PC-3 (cell line): ENCODE data around the gene CDK16. TPM values are rescaled to one million over a fixed set of nuclear protein-coding genes. Genes with fewer than 3 reads are reported as not detected.

Experiments
- ATAC-seq: fragments of 200-7000 bp; cut with Tn5 transposase; 2 replicates; pipeline ENCODE4 v1.9.1; 2020; ENCODE audit warnings: mild to moderate bottlenecking, moderate library complexity
- BruUV-seq: library from RNA; stranded (reverse); fragments of 400-500 nt; replicated peaks from 2 replicates; lab custom pipeline; 2021; lab: Mats Ljungman, UMichigan
- CTCF ChIA-PET: fragments of 300-600 bp; sonication (Branson Sonifier 250); formaldehyde crosslinking; loops from one replicate; lab custom pipeline; 2022; ENCODE audit warnings: antibody characterized with exemption; lab: Charles Lee
- POLR2A ChIA-PET: fragments of 300-600 bp; sonication (Branson Sonifier 250); formaldehyde crosslinking; loops from one replicate; lab custom pipeline; 2022; ENCODE audit warnings: antibody characterized with exemption; ENCODE audit not compliant: unreplicated experiment; lab: Charles Lee
- DNase-seq: peaks from one replicate; pipeline ENCODE4 v3.0.0-alpha.2; 2015
- H2AFZ ChIP-seq: fragments of 300-600 bp; sonication (generic); 2 replicates; pipeline ENCODE4 v1.6.0; 2016; ENCODE audit warnings: antibody characterized with exemption, low read length
- H3F3A ChIP-seq: fragments of 300-600 bp; sonication (generic); one replicate; pipeline ENCODE4 v1.6.0; 2017; ENCODE audit warnings: antibody characterized with exemption, low read length, control low read depth, mild to moderate bottlenecking; ENCODE audit not compliant: unreplicated experiment
- H3K27ac ChIP-seq: fragments of 300-600 bp; sonication (generic); 2 replicates; pipeline ENCODE4 v1.5.1; 2016; ENCODE audit warnings: mild to moderate bottlenecking, low read length
- H3K27me3 ChIP-seq: fragments of 300-600 bp; sonication (generic); 2 replicates; pipeline ENCODE4 v1.6.1; 2016; ENCODE audit warnings: low read length, mixed read lengths
- H3K36me3 ChIP-seq: fragments of 300-600 bp; sonication (generic); 2 replicates; pipeline ENCODE4 v1.6.1; 2016; ENCODE audit warnings: low read depth, mixed run types, low read length, mixed read lengths
- H3K4me1 ChIP-seq: fragments of 300-600 bp; sonication (generic); 2 replicates; pipeline ENCODE4 v1.5.1; 2016; ENCODE audit warnings: low read length; ENCODE audit not compliant: insufficient read depth
- H3K4me2 ChIP-seq: fragments of 300-600 bp; sonication (generic); 2 replicates; pipeline ENCODE4 v1.6.0; 2016; ENCODE audit warnings: low read length
- H3K4me3 ChIP-seq: fragments of 300-600 bp; sonication (generic); 2 replicates; pipeline ENCODE4 v1.5.1; 2016; ENCODE audit warnings: mild to moderate bottlenecking, low read length, mixed read lengths
- H3K79me2 ChIP-seq: fragments of 300-600 bp; sonication (generic); 2 replicates; pipeline ENCODE4 v1.6.1; 2017; ENCODE audit warnings: low read length, mixed read lengths
- H3K9ac ChIP-seq: fragments of 300-600 bp; sonication (generic); 2 replicates; pipeline ENCODE4 v1.6.0; 2016; ENCODE audit warnings: mild to moderate bottlenecking, low read length
- H3K9me2 ChIP-seq: fragments of 300-600 bp; sonication (generic); replicated peaks from 2 replicates; pipeline ENCODE4 v1.6.1; 2016; ENCODE audit warnings: mixed run types, low read length, mixed read lengths
- H3K9me3 ChIP-seq: fragments of 300-600 bp; sonication (generic); 2 replicates; pipeline ENCODE4 v1.6.1; 2016; ENCODE audit warnings: low read length, mixed read lengths
- H4K20me1 ChIP-seq: fragments of 300-600 bp; sonication (generic); 2 replicates; pipeline ENCODE4 v1.6.1; 2016; ENCODE audit warnings: low read length, mixed read lengths
- CTCF ChIP-seq: fragments of 300-600 bp; sonication (generic); conservative IDR thresholded peaks from 2 replicates; pipeline ENCODE4 v1.5.1; 2017; ENCODE audit warnings: antibody characterized with exemption, low read depth, mild to moderate bottlenecking, low read length
- EZH2 ChIP-seq: fragments of 300-600 bp; sonication (generic); IDR thresholded peaks from one replicate; pipeline ENCODE4 v1.6.1; 2017; ENCODE audit warnings: antibody characterized with exemption, mild to moderate bottlenecking, low read length; ENCODE audit not compliant: unreplicated experiment
- EZH2phosphoT487 ChIP-seq: fragments of 300-600 bp; sonication (generic); IDR thresholded peaks from 2 replicates; pipeline ENCODE4 v1.6.1; 2018; ENCODE audit warnings: mild to moderate bottlenecking, antibody characterized with exemption, low read length, borderline replicate concordance
- intact Hi-C: fragments of 100-400 bp; cut with micrococcal nuclease; formaldehyde crosslinking; loops from 2 replicates; pipeline ENCODE4 v1.9.0; 2023
- total RNA-seq: library from RNA; depleted of rRNA; stranded (reverse); fragments of >200 nt; gene quantifications from 2 replicates; pipeline ENCODE4 v1.2.3, GENCODE V29; 2014

CDK16 gene
- total RNA-seq, 1 experiment from 2014 or later: 155 TPM

GRCh38 chrX:47224266-47224895 lies 5.9 kb downstream of the CDK16 start:
- Histone ChIP-seq H3K4me1 (peaks cover 9% of the 10 kb centered on the region), H3F3A (no peaks in the 10 kb centered on the region), H2AFZ (no peak overlapping the region), H3K27ac (no peak overlapping the region), H4K20me1 (peaks cover 26% of the 10 kb centered on the region), H3K9ac (no peak overlapping the region), H3K4me3 (no peak overlapping the region), H3K4me2 (no peak overlapping the region), H3K79me2 (peaks cover 35% of the 10 kb centered on the region), H3K9me2 (no peaks in the 10 kb centered on the region), H3K27me3 (no peaks in the 10 kb centered on the region), H3K36me3 (peaks cover 52% of the 10 kb centered on the region), H3K9me3 (no peaks in the 10 kb centered on the region)
- DNase-seq: no peak
- BruUV-seq: no TSS peak
- ChIA-PET POLR2A (interaction anchor here (0.6 kb wide), 1 partner anchor 174 kb away, joined by 5 read pairs; no protein-coding TSS in a partner anchor), CTCF (no interaction called here)
- no peak for ATAC-seq
- TF ChIP-seq EZH2phosphoT487 (no peak), CTCF (no peak), EZH2 (no peak)
- intact Hi-C loops: no loop called here

- peaks cover 30% of the 10 kb centered on the region for H3K79me2 ChIP-seq
- H3K4me2 ChIP-seq: no peak overlapping the region
- CTCF ChIA-PET: no interaction called here
- H3K27ac ChIP-seq: no peak overlapping the region
- no peak for ATAC-seq
- TF ChIP-seq CTCF: no peak
- TF ChIP-seq EZH2phosphoT487: no peak
- no peak for TF ChIP-seq EZH2
- no TSS peak for BruUV-seq
- H2AFZ ChIP-seq: no peak overlapping the region
- peaks cover 9% of the 10 kb centered on the region for H3K4me1 ChIP-seq
- POLR2A ChIA-PET: interaction anchor here (0.6 kb wide), 1 partner anchor 173 kb away, joined by 5 read pairs; no protein-coding TSS in a partner anchor
- intact Hi-C loops: no loop called here
- no peak for DNase-seq
- no peaks in the 10 kb centered on the region for H3K9me3 ChIP-seq
- H3F3A ChIP-seq: no peaks in the 10 kb centered on the region
- no peaks in the 10 kb centered on the region for H3K27me3 ChIP-seq
- H3K9me2 ChIP-seq: no peaks in the 10 kb centered on the region
- H4K20me1 ChIP-seq: peaks cover 21% of the 10 kb centered on the region
- H3K4me3 ChIP-seq: no peak overlapping the region
- peaks cover 52% of the 10 kb centered on the region for H3K36me3 ChIP-seq
- no peak overlapping the region for H3K9ac ChIP-seq
These were observed 6.4 kb downstream of the CDK16 start for GRCh38 chrX:47224896-47225290.

- Histone ChIP-seq H3K27ac (no peak overlapping the region), H3F3A (no peaks in the 10 kb centered on the region), H3K4me3 (no peak overlapping the region), H4K20me1 (0 out of 2 replicates have a peak, but pooled peaks cover 9% of the 10 kb centered on the region), H3K27me3 (no peaks in the 10 kb centered on the region), H2AFZ (no peak overlapping the region), H3K79me2 (peaks cover 19% of the 10 kb centered on the region), H3K9ac (no peak overlapping the region), H3K9me2 (no peaks in the 10 kb centered on the region), H3K4me1 (no peaks in the 10 kb centered on the region), H3K9me3 (no peaks in the 10 kb centered on the region), H3K36me3 (peaks cover 52% of the 10 kb centered on the region), H3K4me2 (no peak overlapping the region)
- ChIA-PET CTCF (no interaction called here), POLR2A (no interaction called here)
- intact Hi-C loops: no loop called here
- no peak for ATAC-seq
- no TSS peak for BruUV-seq
- DNase-seq: no peak
- no peak for TF ChIP-seq EZH2
- TF ChIP-seq CTCF: no peak
- TF ChIP-seq EZH2phosphoT487: no peak
These were observed 7.6 kb downstream of the CDK16 start for GRCh38 chrX:47226071-47226470.
